Rectal smooth muscle tissue (tissue), 1 donor: ENCODE measurements around the gene GABRB1.

Experiments
- H3K27ac ChIP-seq: one replicate; pipeline ENCODE4 v1.7.0; 2013; ENCODE audit warnings: low read depth, low read length, inconsistent platforms
- H3K27me3 ChIP-seq: one replicate; pipeline ENCODE4 v1.7.0; 2013; ENCODE audit warnings: low read length; ENCODE audit not compliant: control insufficient read depth, insufficient read depth
- H3K36me3 ChIP-seq: one replicate; pipeline ENCODE4 v1.7.0; 2013; ENCODE audit warnings: low read length; ENCODE audit not compliant: control insufficient read depth, insufficient read depth
- H3K4me1 ChIP-seq: one replicate; pipeline ENCODE4 v1.7.0; 2013; ENCODE audit warnings: low read length; ENCODE audit not compliant: control insufficient read depth, insufficient read depth
- H3K4me3 ChIP-seq: one replicate; pipeline ENCODE4 v1.7.0; 2013; ENCODE audit warnings: low read length
- H3K9ac ChIP-seq: one replicate; pipeline ENCODE4 v1.7.0; 2013; ENCODE audit warnings: low read length

The GABRB1 gene

GRCh38 chr4:47222276-47222675 is 190.9 kb downstream of the GABRB1 start:
- Histone ChIP-seq H3K27ac (no peak overlapping the region), H3K27me3 (no peaks in the 10 kb centered on the region), H3K9ac (no peak overlapping the region), H3K36me3 (no peaks in the 10 kb centered on the region), H3K4me1 (no peaks in the 10 kb centered on the region), H3K4me3 (no peak overlapping the region)

- Histone ChIP-seq H3K36me3 (no peaks in the 10 kb centered on the region), H3K4me3 (no peak overlapping the region), H3K27ac (no peak overlapping the region), H3K4me1 (no peaks in the 10 kb centered on the region), H3K27me3 (no peaks in the 10 kb centered on the region), H3K9ac (no peak overlapping the region)
Measured at GRCh38 chr4:47224361-47224760, 193.0 kb downstream of the GABRB1 start.

GRCh38 chr4:47235721-47236120 is 204.4 kb downstream of the GABRB1 start:
- H3K27ac ChIP-seq, result no peak overlapping the region
- no peaks in the 10 kb centered on the region for H3K4me1 ChIP-seq
- H3K36me3 ChIP-seq, result no peaks in the 10 kb centered on the region
- H3K4me3 ChIP-seq, result no peak overlapping the region
- H3K9ac ChIP-seq, result no peak overlapping the region
- H3K27me3 ChIP-seq, result no peaks in the 10 kb centered on the region

DNA sequence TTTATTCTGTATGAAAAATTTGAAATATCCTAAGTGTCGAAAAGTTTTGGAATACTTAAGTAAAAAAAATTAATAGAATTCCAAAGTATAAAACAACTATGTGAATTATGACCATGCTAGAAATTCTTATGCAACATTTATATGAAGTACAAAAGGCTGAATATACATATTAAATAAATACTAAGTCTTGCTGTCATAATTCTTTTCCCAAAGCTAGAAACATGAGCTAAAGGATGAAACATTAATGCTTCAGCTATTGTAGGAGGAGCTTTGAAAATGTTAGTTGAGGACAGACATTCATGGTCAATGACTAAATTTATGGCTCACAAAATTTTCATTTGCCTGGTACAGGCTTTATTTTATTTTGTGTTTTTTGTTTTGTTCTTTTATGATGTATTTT is 207.3 kb downstream of the GABRB1 start:
- Histone ChIP-seq H3K27me3 (no peaks in the 10 kb centered on the region), H3K36me3 (no peaks in the 10 kb centered on the region), H3K4me1 (no peaks in the 10 kb centered on the region), H3K27ac (no peak overlapping the region), H3K9ac (no peak overlapping the region), H3K4me3 (no peak overlapping the region)

DNA sequence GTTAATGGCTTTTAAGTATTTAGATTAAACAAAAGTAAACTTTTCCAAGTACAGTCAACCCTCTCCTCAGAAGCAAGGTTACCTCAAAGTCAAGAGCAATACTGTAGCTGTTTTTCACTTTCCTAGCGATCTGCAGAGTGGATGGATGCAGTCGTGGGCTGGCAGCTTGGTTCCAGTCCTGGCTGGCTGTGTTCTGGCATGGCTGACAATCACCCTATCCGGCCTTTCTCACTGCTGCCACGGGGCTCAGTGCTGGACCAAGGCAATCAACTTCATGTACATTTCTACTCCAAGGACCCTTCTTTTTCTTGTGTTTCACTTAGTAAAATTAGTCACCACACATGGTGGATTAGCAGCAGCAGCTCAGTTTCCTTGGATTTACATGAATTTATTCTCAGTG is 208.3 kb downstream of the GABRB1 start:
- no peaks in the 10 kb centered on the region for H3K36me3 ChIP-seq

DNA sequence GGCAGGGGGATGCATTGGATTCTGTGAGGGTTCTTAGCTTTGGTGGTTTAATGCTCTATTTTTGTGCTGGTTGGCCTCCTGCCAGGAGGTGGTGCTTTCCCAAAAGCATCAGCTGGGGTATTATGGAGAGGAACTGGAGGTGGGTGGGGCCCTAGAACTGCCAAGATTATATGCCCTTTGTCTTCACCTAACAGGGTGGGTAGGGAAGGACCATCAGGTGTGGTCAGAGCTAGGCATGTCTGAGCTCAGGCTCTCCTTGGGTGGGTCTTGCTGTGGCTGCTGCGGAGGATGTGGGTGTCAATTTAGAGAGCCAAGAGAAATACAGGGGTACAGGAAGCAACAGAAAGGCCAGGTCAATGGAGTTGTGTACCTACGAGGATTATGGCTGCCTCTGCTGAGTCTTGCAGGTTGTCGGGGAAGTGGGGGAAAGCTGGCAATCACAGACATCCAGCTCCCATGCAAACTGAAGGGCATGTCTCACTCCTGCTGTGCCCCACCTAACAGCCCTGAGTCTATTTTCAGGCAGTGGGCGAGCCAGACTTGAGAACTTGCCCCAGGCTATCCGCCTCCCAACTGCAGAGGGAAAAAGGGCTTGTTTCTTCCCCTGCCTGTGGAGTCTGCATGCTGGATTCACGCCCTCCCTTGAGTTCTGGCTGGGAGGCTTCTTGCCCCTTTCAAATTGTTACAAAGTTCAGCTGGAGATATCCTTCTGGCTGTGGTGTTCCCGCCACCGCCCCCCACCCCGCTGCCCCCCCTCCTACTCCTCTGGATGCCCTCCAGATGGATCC is 220.2 kb downstream of the GABRB1 start:
- H3K36me3 ChIP-seq, result no peaks in the 10 kb centered on the region
- H3K4me3 ChIP-seq, result no peak overlapping the region
- H3K27ac ChIP-seq, result no peak overlapping the region
- no peak overlapping the region for H3K9ac ChIP-seq
- H3K4me1 ChIP-seq, result no peaks in the 10 kb centered on the region
- no peaks in the 10 kb centered on the region for H3K27me3 ChIP-seq

More for the DNA sequence above, 208.3 kb downstream of the GABRB1 start:
- no peaks in the 10 kb centered on the region for H3K27me3 ChIP-seq
- H3K27ac ChIP-seq, result no peak overlapping the region
- H3K4me1 ChIP-seq, result no peaks in the 10 kb centered on the region
- no peak overlapping the region for H3K9ac ChIP-seq
- no peak overlapping the region for H3K4me3 ChIP-seq

GRCh38 chr4:47263721-47264120 is 232.4 kb downstream of the GABRB1 start:
- Histone ChIP-seq H3K36me3 (no peaks in the 10 kb centered on the region), H3K27ac (no peak overlapping the region), H3K4me3 (no peak overlapping the region), H3K27me3 (no peaks in the 10 kb centered on the region), H3K4me1 (no peaks in the 10 kb centered on the region), H3K9ac (no peak overlapping the region)

DNA sequence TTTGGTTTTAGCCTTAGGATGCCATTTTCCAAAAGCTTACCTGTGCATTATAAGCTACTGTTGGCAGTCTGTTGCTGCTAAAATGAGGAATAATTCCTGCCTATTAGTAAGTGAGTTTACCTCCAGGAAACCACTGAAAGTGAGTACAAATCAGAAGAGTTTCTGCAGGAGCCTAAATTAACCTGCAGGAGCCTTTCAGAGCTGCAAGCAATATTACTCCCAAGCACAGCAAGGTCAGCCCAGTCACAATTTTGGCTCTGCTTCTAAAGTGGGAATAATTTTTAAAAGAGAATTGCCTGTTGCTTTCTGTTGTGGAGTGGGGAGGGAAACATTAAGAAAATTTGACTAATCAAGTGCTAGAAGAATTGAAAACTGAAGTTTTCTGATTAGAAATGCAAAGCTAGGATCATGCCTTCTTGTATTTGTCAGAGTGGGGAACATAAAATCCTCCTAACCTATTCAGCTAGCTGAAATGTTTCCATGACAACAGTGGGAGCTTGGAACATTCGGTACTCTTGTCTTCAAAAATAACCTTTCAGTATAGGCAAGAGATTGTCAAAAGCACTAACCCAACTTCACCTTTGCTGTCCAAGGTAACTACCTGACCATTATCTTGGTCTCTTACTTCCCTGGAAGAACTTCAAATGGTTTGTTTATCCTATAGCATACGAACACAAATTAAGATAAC is 239.0 kb downstream of the GABRB1 start:
- Histone ChIP-seq H3K9ac (no peak overlapping the region), H3K4me3 (no peak overlapping the region), H3K4me1 (no peaks in the 10 kb centered on the region), H3K36me3 (no peaks in the 10 kb centered on the region), H3K27me3 (no peaks in the 10 kb centered on the region), H3K27ac (no peak overlapping the region)

GRCh38 chr4:47271291-47271690 is 239.9 kb downstream of the GABRB1 start:
- Histone ChIP-seq H3K4me3 (no peak overlapping the region), H3K27ac (no peak overlapping the region), H3K27me3 (no peaks in the 10 kb centered on the region), H3K36me3 (no peaks in the 10 kb centered on the region), H3K9ac (no peak overlapping the region), H3K4me1 (no peaks in the 10 kb centered on the region)

DNA sequence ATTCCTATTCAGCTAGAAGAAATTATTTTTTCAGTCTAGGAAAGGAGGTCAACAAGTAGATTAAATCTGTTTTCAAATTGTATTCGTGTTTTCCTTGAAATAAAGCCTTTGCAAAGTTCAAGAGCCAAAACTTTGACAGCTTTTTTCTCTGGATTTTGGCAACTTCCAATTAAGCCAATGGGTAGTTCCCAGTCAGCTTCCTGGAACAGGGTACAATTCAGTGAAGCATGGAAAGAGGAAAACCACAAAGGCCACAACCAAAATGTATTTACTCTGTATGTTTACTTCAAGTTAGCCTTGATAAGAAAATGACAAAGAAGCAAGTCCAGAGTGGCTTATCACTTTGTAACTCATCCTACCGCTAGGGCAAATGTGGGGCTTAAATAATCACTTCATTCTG is 243.5 kb downstream of the GABRB1 start:
- no peak overlapping the region for H3K9ac ChIP-seq
- no peak overlapping the region for H3K27ac ChIP-seq
- H3K27me3 ChIP-seq, result no peaks in the 10 kb centered on the region

DNA sequence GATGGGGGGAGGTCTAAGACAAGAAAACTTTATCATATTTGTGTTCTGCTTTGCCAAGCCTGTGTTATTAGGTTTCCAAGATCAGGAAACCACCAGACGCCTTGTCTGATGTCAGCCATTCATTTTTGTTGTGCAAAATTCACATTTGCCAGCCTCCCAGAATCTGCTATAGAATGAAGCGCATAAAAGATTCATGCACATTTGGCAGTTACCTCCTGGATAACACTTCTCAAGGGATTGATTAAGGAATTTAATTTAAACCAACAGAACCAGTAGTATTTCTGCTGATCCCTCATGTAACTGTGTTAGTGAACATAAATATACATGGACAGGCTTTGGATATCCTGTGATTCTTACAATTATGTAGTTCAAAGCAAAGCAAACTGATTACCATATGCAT is 244.2 kb downstream of the GABRB1 start:
- H3K27me3 ChIP-seq, result no peaks in the 10 kb centered on the region
- H3K27ac ChIP-seq, result no peak overlapping the region
- H3K36me3 ChIP-seq, result no peaks in the 10 kb centered on the region
- H3K4me1 ChIP-seq, result no peaks in the 10 kb centered on the region
- no peak overlapping the region for H3K4me3 ChIP-seq
- no peak overlapping the region for H3K9ac ChIP-seq

More for the DNA sequence above, 243.5 kb downstream of the GABRB1 start:
- Histone ChIP-seq H3K4me3 (no peak overlapping the region), H3K4me1 (no peaks in the 10 kb centered on the region), H3K36me3 (no peaks in the 10 kb centered on the region)

DNA sequence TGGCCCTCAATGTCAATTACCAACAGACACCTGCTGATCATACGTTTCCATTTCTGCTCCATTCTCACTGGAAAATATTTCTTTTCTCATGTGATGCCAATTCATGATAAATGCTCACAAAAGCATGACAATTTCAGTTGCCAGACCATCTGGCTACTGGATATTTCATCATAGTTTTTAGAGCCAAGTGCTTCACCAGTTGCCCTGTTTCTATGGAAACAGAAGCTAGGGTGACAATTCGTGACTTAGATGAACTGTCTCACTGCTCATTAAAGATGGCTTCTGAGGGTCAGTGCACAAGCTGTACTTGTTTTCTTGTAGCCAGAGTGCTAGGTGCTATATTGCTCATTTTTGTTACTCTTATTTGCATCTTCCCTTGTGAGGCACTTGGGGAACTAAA is 247.3 kb downstream of the GABRB1 start:
- Histone ChIP-seq H3K27me3 (no peaks in the 10 kb centered on the region), H3K27ac (no peak overlapping the region), H3K4me3 (no peak overlapping the region), H3K9ac (no peak overlapping the region), H3K4me1 (no peaks in the 10 kb centered on the region), H3K36me3 (no peaks in the 10 kb centered on the region)

DNA sequence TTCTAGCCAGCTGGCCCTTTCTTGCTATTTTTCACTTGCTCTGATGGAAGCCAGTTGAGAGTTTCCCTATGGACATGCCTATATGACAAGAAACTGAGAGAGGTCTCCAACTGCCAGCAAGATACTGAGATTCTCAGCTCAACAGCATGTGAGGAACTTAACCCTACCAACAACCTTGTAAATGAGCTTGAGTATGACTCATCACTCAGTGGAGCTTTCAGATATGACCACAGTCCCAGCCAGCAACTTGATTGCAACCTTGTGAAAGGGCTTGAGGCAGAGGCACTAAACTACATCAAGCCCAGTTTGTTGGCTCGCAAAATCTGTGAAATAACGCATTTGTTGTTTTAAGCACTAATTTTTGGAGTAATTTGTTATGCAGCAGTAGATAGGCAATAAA is 256.4 kb downstream of the GABRB1 start:
- Histone ChIP-seq H3K36me3 (no peaks in the 10 kb centered on the region), H3K9ac (no peak overlapping the region), H3K4me1 (no peaks in the 10 kb centered on the region), H3K27ac (no peak overlapping the region), H3K27me3 (no peaks in the 10 kb centered on the region), H3K4me3 (no peak overlapping the region)
